GM23338 (cell line): ENCODE results near the gene PPP1R18.

ENCODE experiments used
- EZH2 ChIP-seq: fragments of 200-600 bp; sonication (generic); IDR thresholded peaks from one replicate; pipeline ENCODE4 v1.8.0; 2017; ENCODE audit warnings: antibody characterized with exemption, mild to moderate bottlenecking, low read depth; ENCODE audit not compliant: unreplicated experiment
- NANOG ChIP-seq: IDR thresholded peaks from 2 replicates; pipeline ENCODE4 v1.6.1; 2016; ENCODE audit warnings: antibody characterized with exemption, borderline replicate concordance
- TF ChIP-seq, protein P1 (sequence below), 2 experiments: fragments of 200-600 bp in 1 of 2; sonication (generic) in 1 of 2; conservative IDR thresholded peaks; 2 replicates each; pipeline versions ENCODE4 v1.5.1 to v1.6.1; 2016 to 2017; ENCODE audit warnings: antibody characterized with exemption in 2 of 2, low read depth in 2 of 2, mild to moderate bottlenecking in 2 of 2, moderate library complexity in 1 of 2

DNA sequence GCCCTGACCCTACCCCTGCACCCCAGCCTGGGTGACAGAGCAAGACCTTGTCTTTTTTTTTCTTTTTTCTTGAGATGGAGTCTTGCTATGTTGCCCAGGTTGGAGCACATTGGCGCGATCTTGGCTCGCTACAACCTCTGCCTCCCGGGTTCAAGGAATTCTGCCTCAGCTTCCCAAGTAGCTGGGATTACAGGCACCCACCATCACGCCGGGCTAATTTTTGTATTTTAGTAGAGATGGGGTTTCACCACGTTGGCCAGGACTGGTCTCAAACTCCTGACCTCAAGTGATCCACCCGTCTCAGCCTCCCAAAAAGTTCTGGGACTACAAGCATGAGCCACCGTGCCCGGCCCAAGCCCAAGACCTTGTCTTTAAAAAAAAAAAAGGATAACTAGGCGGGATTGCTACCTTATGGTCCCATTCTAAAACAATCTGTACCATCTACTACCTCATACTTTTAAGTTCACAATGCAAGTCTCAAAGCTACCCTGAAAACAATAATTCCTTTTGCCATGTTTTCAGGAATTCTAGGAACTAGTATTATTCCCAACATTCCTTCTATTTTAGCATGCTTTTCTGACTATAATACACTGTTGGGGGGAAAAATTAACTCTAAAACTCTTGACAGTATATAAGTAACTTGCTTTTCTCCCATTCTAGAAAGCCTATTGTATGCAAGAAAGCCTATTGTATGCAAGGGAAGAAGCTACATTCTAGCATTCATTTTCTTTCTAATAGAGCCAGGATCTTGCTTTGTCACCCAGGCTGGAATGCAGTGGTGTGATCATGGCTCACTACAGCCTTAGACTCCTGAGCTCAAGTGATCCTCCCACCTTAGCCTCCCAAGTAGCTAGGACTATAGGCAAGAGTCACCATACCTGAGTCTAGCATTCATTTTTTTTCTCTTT is 40.3 kb upstream of the PPP1R18 start:
- TF ChIP-seq, protein P1, sequence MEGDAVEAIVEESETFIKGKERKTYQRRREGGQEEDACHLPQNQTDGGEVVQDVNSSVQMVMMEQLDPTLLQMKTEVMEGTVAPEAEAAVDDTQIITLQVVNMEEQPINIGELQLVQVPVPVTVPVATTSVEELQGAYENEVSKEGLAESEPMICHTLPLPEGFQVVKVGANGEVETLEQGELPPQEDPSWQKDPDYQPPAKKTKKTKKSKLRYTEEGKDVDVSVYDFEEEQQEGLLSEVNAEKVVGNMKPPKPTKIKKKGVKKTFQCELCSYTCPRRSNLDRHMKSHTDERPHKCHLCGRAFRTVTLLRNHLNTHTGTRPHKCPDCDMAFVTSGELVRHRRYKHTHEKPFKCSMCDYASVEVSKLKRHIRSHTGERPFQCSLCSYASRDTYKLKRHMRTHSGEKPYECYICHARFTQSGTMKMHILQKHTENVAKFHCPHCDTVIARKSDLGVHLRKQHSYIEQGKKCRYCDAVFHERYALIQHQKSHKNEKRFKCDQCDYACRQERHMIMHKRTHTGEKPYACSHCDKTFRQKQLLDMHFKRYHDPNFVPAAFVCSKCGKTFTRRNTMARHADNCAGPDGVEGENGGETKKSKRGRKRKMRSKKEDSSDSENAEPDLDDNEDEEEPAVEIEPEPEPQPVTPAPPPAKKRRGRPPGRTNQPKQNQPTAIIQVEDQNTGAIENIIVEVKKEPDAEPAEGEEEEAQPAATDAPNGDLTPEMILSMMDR (conservative IDR thresholded peaks at IDR 0.05; ENCODE audit: low read depth in 2 of 2) = no peak
- TF ChIP-seq NANOG (no peak), EZH2 (no peak)
